Brain microvascular endothelial cell (primary cell): ENCODE data around the gene KATNBL1.
A peak's percentile ranks its signal among the peaks of the same experiment; 100 is the strongest.

Source experiments
- DNase-seq: peaks from one replicate; pipeline ENCODE4 v3.0.0-alpha.2; 2020
- H3K27ac ChIP-seq: fragments of 250-450 bp; sonication (Bioruptor Pico); 2 replicates; pipeline ENCODE4 v1.5.1; 2020; ENCODE audit warnings: mild to moderate bottlenecking, moderate library complexity
- H3K27me3 ChIP-seq: fragments of 250-450 bp; sonication (Bioruptor Pico); replicated peaks from 2 replicates; pipeline ENCODE4 v1.5.1; 2020; ENCODE audit warnings: mild to moderate bottlenecking
- H3K36me3 ChIP-seq: fragments of 250-450 bp; sonication (Bioruptor Pico); replicated peaks from 2 replicates; pipeline ENCODE4 v1.5.1; 2020; ENCODE audit warnings: mild to moderate bottlenecking
- H3K4me3 ChIP-seq: 2 replicates; pipeline ENCODE4 v1.5.1; 2011; ENCODE audit warnings: low read depth, mild to moderate bottlenecking, control low read depth, low read length, moderate library complexity
- CTCF ChIP-seq: IDR thresholded peaks from 2 replicates; pipeline ENCODE4 v1.5.1; 2011; ENCODE audit warnings: low read depth, mild to moderate bottlenecking, moderate library complexity, low read length, control low read depth, inconsistent platforms; ENCODE audit errors: missing control alignments
- in situ Hi-C: cut with HindIII; loops from 2 replicates; pipeline ENCODE4 v1.10.0; 2017; ENCODE audit warnings: low sequenced_read_pairs, low pct_ligation_motif_present

KATNBL1 gene

GRCh38 chr15:34160735-34161134, 49.2 kb downstream of the KATNBL1 start:
- H3K4me3 ChIP-seq: no peak overlapping the region
- in situ Hi-C loops: no loop called here
- H3K27ac ChIP-seq: no peak overlapping the region
- no peak for TF ChIP-seq CTCF
- H3K27me3 ChIP-seq: no peaks in the 10 kb centered on the region
- no peak for DNase-seq
- peaks cover 26% of the 10 kb centered on the region for H3K36me3 ChIP-seq

- Histone ChIP-seq H3K27ac (no peak overlapping the region), H3K27me3 (no peaks in the 10 kb centered on the region), H3K4me3 (no peak overlapping the region), H3K36me3 (peaks cover 40% of the 10 kb centered on the region)
- in situ Hi-C loops: no loop called here
- TF ChIP-seq CTCF: no peak
- DNase-seq: no peak
Measured at GRCh38 chr15:34158355-34158754, 51.5 kb downstream of the KATNBL1 start.

- in situ Hi-C loops: no loop called here
- no peak for TF ChIP-seq CTCF
Measured at GRCh38 chr15:34155859-34156258, 54.0 kb downstream of the KATNBL1 start.

GRCh38 chr15:34154725-34155204, 55.1 kb downstream of the KATNBL1 start:
- no peaks in the 10 kb centered on the region for H3K27me3 ChIP-seq
- H3K36me3 ChIP-seq: peaks cover 37% of the 10 kb centered on the region
- H3K27ac ChIP-seq: no peak overlapping the region
- DNase-seq: peak; percentile 3
- no peak overlapping the region for H3K4me3 ChIP-seq
- no peak for TF ChIP-seq CTCF
- in situ Hi-C loops: no loop called here

More at GRCh38 chr15:34155859-34156258, 54.0 kb downstream of the KATNBL1 start:
- Histone ChIP-seq H3K27me3 (no peaks in the 10 kb centered on the region), H3K4me3 (no peak overlapping the region), H3K36me3 (peaks cover 33% of the 10 kb centered on the region), H3K27ac (no peak overlapping the region)
- no peak for DNase-seq

GRCh38 chr15:34147371-34148140, 62.3 kb downstream of the KATNBL1 start:
- Histone ChIP-seq H3K36me3 (peaks cover 32% of the 10 kb centered on the region), H3K4me3 (no peak overlapping the region), H3K27ac (no peak overlapping the region), H3K27me3 (no peaks in the 10 kb centered on the region)
- DNase-seq: peak; percentile 35
- in situ Hi-C loops: no loop called here
- TF ChIP-seq CTCF: no peak
